ENCODE results near the gene CDH4.

CDH4 gene

GRCh38 chr20:61251529-61252393 is at the start of gene CDH4:
TSS of gene CDH4 (plus strand) at chr20:61252261.
- DNase-seq (ENCODE audit: low read depth), result no peak

- no peak for DNase-seq (ENCODE audit: low read depth)
Observed at GRCh38 chr20:61203320-61203719, 48.7 kb upstream of the CDH4 start.

GRCh38 chr20:61204206-61204605 is 47.9 kb upstream of the CDH4 start:
- no peak for DNase-seq (ENCODE audit: low read depth)

- DNase-seq (ENCODE audit: low read depth), result no peak
Observed at GRCh38 chr20:61205769-61206168, 46.3 kb upstream of the CDH4 start.

- no peak for DNase-seq (ENCODE audit: low read depth)
Observed at GRCh38 chr20:61210862-61211261, 41.2 kb upstream of the CDH4 start.

GRCh38 chr20:61217848-61218247 is 34.2 kb upstream of the CDH4 start:
- no peak for DNase-seq (ENCODE audit: low read depth)

GRCh38 chr20:61219021-61219431 is 33.0 kb upstream of the CDH4 start:
- peak; percentile 9 for DNase-seq (ENCODE audit: low read depth)

GRCh38 chr20:61220131-61220530 is 31.9 kb upstream of the CDH4 start:
- no peak for DNase-seq (ENCODE audit: low read depth)

GRCh38 chr20:61220626-61221325 is 31.3 kb upstream of the CDH4 start:
- DNase-seq (ENCODE audit: low read depth), result no peak

GRCh38 chr20:61222699-61223098 is 29.4 kb upstream of the CDH4 start:
- no peak for DNase-seq (ENCODE audit: low read depth)

- no peak for DNase-seq (ENCODE audit: low read depth)
Observed at GRCh38 chr20:61223121-61223520, 28.9 kb upstream of the CDH4 start.

- DNase-seq (ENCODE audit: low read depth), result no peak
Observed at GRCh38 chr20:61230166-61230565, 21.9 kb upstream of the CDH4 start.

- no peak for DNase-seq (ENCODE audit: low read depth)
Observed at GRCh38 chr20:61233590-61233989, 18.5 kb upstream of the CDH4 start.

- DNase-seq (ENCODE audit: low read depth), result no peak
Observed at GRCh38 chr20:61234224-61234890, 17.7 kb upstream of the CDH4 start.

GRCh38 chr20:61236713-61237112 is 15.3 kb upstream of the CDH4 start:
- no peak for DNase-seq (ENCODE audit: low read depth)

- DNase-seq (ENCODE audit: low read depth), result no peak
Observed at GRCh38 chr20:61238813-61239212, 13.2 kb upstream of the CDH4 start.

- DNase-seq (ENCODE audit: low read depth), result no peak
Observed at GRCh38 chr20:61240814-61241213, 11.2 kb upstream of the CDH4 start.

- DNase-seq (ENCODE audit: low read depth), result no peak
Observed at GRCh38 chr20:61244213-61244612, 7.8 kb upstream of the CDH4 start.

- no peak for DNase-seq (ENCODE audit: low read depth)
Observed at GRCh38 chr20:61246269-61246668, 5.8 kb upstream of the CDH4 start.

- DNase-seq (ENCODE audit: low read depth), result no peak
Observed at GRCh38 chr20:61249626-61250025, 2.4 kb upstream of the CDH4 start.

GRCh38 chr20:61252601-61253263 is 671 bp downstream of the CDH4 start:
- peak; percentile 45 for DNase-seq (ENCODE audit: low read depth)

- peak; percentile 47 for DNase-seq (ENCODE audit: low read depth)
Observed at GRCh38 chr20:61253264-61253639, 1.2 kb downstream of the CDH4 start.

Measured in iris pigment epithelial cell (primary cell).